ENCODE measurements around the gene PTPA.

The PTPA gene

GRCh38 chr9:129084087-129084486 is 27.1 kb upstream of the PTPA start:
- no peak for DNase-seq (ENCODE audit: low read depth)

GRCh38 chr9:129089246-129089645 is 22.0 kb upstream of the PTPA start:
- no peak for DNase-seq (ENCODE audit: low read depth)

GRCh38 chr9:129093602-129094386 is 17.4 kb upstream of the PTPA start:
- no peak for DNase-seq (ENCODE audit: low read depth)

- DNase-seq (ENCODE audit: low read depth): no peak
Measured at GRCh38 chr9:129094387-129095169, 16.6 kb upstream of the PTPA start.

- no peak for DNase-seq (ENCODE audit: low read depth)
Measured at GRCh38 chr9:129095170-129095667, 16.0 kb upstream of the PTPA start.

GRCh38 chr9:129095908-129096307 is 15.3 kb upstream of the PTPA start:
- DNase-seq (ENCODE audit: low read depth): no peak

- no peak for DNase-seq (ENCODE audit: low read depth)
Measured at GRCh38 chr9:129097671-129098306, 13.4 kb upstream of the PTPA start.

- no peak for DNase-seq (ENCODE audit: low read depth)
Measured at GRCh38 chr9:129098328-129098727, 12.9 kb upstream of the PTPA start.

- no peak for DNase-seq (ENCODE audit: low read depth)
Measured at GRCh38 chr9:129100383-129101169, 10.6 kb upstream of the PTPA start.

GRCh38 chr9:129101279-129101678 is 9.9 kb upstream of the PTPA start:
- DNase-seq (ENCODE audit: low read depth): no peak

- DNase-seq (ENCODE audit: low read depth): no peak
Measured at GRCh38 chr9:129102095-129102525, 9.1 kb upstream of the PTPA start.

- DNase-seq (ENCODE audit: low read depth): peak; percentile 66
Measured at GRCh38 chr9:129102791-129103594, 8.2 kb upstream of the PTPA start.

- no peak for DNase-seq (ENCODE audit: low read depth)
Measured at GRCh38 chr9:129103595-129103965, 7.6 kb upstream of the PTPA start.

GRCh38 chr9:129104051-129104450 is 7.2 kb upstream of the PTPA start:
- no peak for DNase-seq (ENCODE audit: low read depth)

- DNase-seq (ENCODE audit: low read depth): no peak
Measured at GRCh38 chr9:129105857-129106694, 5.1 kb upstream of the PTPA start.

- no peak for DNase-seq (ENCODE audit: low read depth)
Measured at GRCh38 chr9:129107651-129108050, 3.6 kb upstream of the PTPA start.

- no peak for DNase-seq (ENCODE audit: low read depth)
Measured at GRCh38 chr9:129108083-129108804, 3.0 kb upstream of the PTPA start.

- DNase-seq (ENCODE audit: low read depth): no peak
Measured at GRCh38 chr9:129108805-129109536, 2.2 kb upstream of the PTPA start.

GRCh38 chr9:129109537-129109903 is 1.7 kb upstream of the PTPA start:
- peak; percentile 21 for DNase-seq (ENCODE audit: low read depth)
